ENCODE measurements around the gene MIP.
"Not testable (repeated sequence)": the region's sequence is repeated elsewhere in the genome, so short reads cannot be mapped to it uniquely, and the experiment has no call there.

Gene MIP

GRCh38 chr12:56454557-56454956 lies at the start of gene MIP:
Gene MIP (minus strand): TSS chr12:56454657. CDS start chr12:56454613, 44 bp downstream.
- Histone ChIP-seq H3K9me2 (replicated peaks; ENCODE audit: control insufficient read depth, low read length) (no peaks in the 10 kb centered on the region), H3K4me2 (ENCODE audit: low read length) (no peak within 1 kb of the TSS), H3K36me3 (ENCODE audit: control insufficient read depth, low read length) (no peaks in the 10 kb centered on the region), H3K4me1 (ENCODE audit: control insufficient read depth, low read length) (peaks cover 17% of the 10 kb centered on the region), H3K27me3 (ENCODE audit: control insufficient read depth, low read length) (no peaks in the 10 kb centered on the region), H4K20me1 (ENCODE audit: control insufficient read depth, insufficient read depth, low read depth, low read length) (no peaks in the 10 kb centered on the region), H3K9me3 (ENCODE audit: control insufficient read depth, insufficient read depth, low read length) (no peaks in the 10 kb centered on the region), H3K79me2 (ENCODE audit: control insufficient read depth, low read length) (no peaks in the 10 kb centered on the region), H3K27ac (ENCODE audit: low read depth, low read length) (no peak within 1 kb of the TSS), H3F3A (ENCODE audit: control insufficient read depth, insufficient read depth) (no peaks in the 10 kb centered on the region), H3K4me3 (ENCODE audit: low read length) (no peak within 1 kb of the TSS)
- TF ChIP-seq CTCF (IDR thresholded peaks at IDR 0.05; ENCODE audit: low read depth, low read length, poor library complexity, severe bottlenecking): no peak
- no peak for TF ChIP-seq EZH2phosphoT487 (IDR thresholded peaks at IDR 0.05; ENCODE audit: borderline replicate concordance, low read length)

- not testable (repeated sequence) for H3F3A ChIP-seq (ENCODE audit: control insufficient read depth, insufficient read depth); H3K4me2 ChIP-seq (ENCODE audit: low read length); H3K9me2 ChIP-seq (replicated peaks; ENCODE audit: control insufficient read depth, low read length); H3K79me2 ChIP-seq (ENCODE audit: control insufficient read depth, low read length); H4K20me1 ChIP-seq (ENCODE audit: control insufficient read depth, insufficient read depth, low read depth, low read length); H3K4me1 ChIP-seq (ENCODE audit: control insufficient read depth, low read length); H3K27me3 ChIP-seq (ENCODE audit: control insufficient read depth, low read length); H3K27ac ChIP-seq (ENCODE audit: low read depth, low read length); H3K4me3 ChIP-seq (ENCODE audit: low read length); H3K36me3 ChIP-seq (ENCODE audit: control insufficient read depth, low read length); H3K9me3 ChIP-seq (ENCODE audit: control insufficient read depth, insufficient read depth, low read length)
These were observed 45.4 kb upstream of the MIP start for GRCh38 chr12:56499879-56500278.

GRCh38 chr12:56499452-56499851 lies 45.0 kb upstream of the MIP start:
- H3K27ac ChIP-seq (ENCODE audit: low read depth, low read length); H3K27me3 ChIP-seq (ENCODE audit: control insufficient read depth, low read length); H3K36me3 ChIP-seq (ENCODE audit: control insufficient read depth, low read length); H3F3A ChIP-seq (ENCODE audit: control insufficient read depth, insufficient read depth); H3K4me2 ChIP-seq (ENCODE audit: low read length); H3K79me2 ChIP-seq (ENCODE audit: control insufficient read depth, low read length); H3K9me2 ChIP-seq (replicated peaks; ENCODE audit: control insufficient read depth, low read length); H3K4me1 ChIP-seq (ENCODE audit: control insufficient read depth, low read length); H3K4me3 ChIP-seq (ENCODE audit: low read length); H3K9me3 ChIP-seq (ENCODE audit: control insufficient read depth, insufficient read depth, low read length); H4K20me1 ChIP-seq (ENCODE audit: control insufficient read depth, insufficient read depth, low read depth, low read length): not testable (repeated sequence)

GRCh38 chr12:56498126-56498902 lies 43.9 kb upstream of the MIP start:
- H4K20me1 ChIP-seq (ENCODE audit: control insufficient read depth, insufficient read depth, low read depth, low read length); H3K4me3 ChIP-seq (ENCODE audit: low read length); H3K27ac ChIP-seq (ENCODE audit: low read depth, low read length): not testable (repeated sequence)

GRCh38 chr12:56496704-56497103 lies 42.2 kb upstream of the MIP start:
- not testable (repeated sequence) for H3K4me3 ChIP-seq (ENCODE audit: low read length); H3K27ac ChIP-seq (ENCODE audit: low read depth, low read length); H3K9me2 ChIP-seq (replicated peaks; ENCODE audit: control insufficient read depth, low read length); H3K27me3 ChIP-seq (ENCODE audit: control insufficient read depth, low read length); H4K20me1 ChIP-seq (ENCODE audit: control insufficient read depth, insufficient read depth, low read depth, low read length); H3K4me1 ChIP-seq (ENCODE audit: control insufficient read depth, low read length); H3K9me3 ChIP-seq (ENCODE audit: control insufficient read depth, insufficient read depth, low read length); H3F3A ChIP-seq (ENCODE audit: control insufficient read depth, insufficient read depth); H3K4me2 ChIP-seq (ENCODE audit: low read length); H3K79me2 ChIP-seq (ENCODE audit: control insufficient read depth, low read length); H3K36me3 ChIP-seq (ENCODE audit: control insufficient read depth, low read length)

More at GRCh38 chr12:56498126-56498902, 43.9 kb upstream of the MIP start:
- H3K36me3 ChIP-seq (ENCODE audit: control insufficient read depth, low read length); H3K27me3 ChIP-seq (ENCODE audit: control insufficient read depth, low read length); H3K4me2 ChIP-seq (ENCODE audit: low read length); H3K4me1 ChIP-seq (ENCODE audit: control insufficient read depth, low read length); H3K9me2 ChIP-seq (replicated peaks; ENCODE audit: control insufficient read depth, low read length); H3K9me3 ChIP-seq (ENCODE audit: control insufficient read depth, insufficient read depth, low read length); H3F3A ChIP-seq (ENCODE audit: control insufficient read depth, insufficient read depth); H3K79me2 ChIP-seq (ENCODE audit: control insufficient read depth, low read length): not testable (repeated sequence)

GRCh38 chr12:56494481-56494880 lies 40.0 kb upstream of the MIP start:
- H3K4me1 ChIP-seq (ENCODE audit: control insufficient read depth, low read length); H3F3A ChIP-seq (ENCODE audit: control insufficient read depth, insufficient read depth); H3K4me3 ChIP-seq (ENCODE audit: low read length); H3K9me3 ChIP-seq (ENCODE audit: control insufficient read depth, insufficient read depth, low read length); H3K4me2 ChIP-seq (ENCODE audit: low read length); H4K20me1 ChIP-seq (ENCODE audit: control insufficient read depth, insufficient read depth, low read depth, low read length); H3K79me2 ChIP-seq (ENCODE audit: control insufficient read depth, low read length); H3K27ac ChIP-seq (ENCODE audit: low read depth, low read length); H3K36me3 ChIP-seq (ENCODE audit: control insufficient read depth, low read length); H3K9me2 ChIP-seq (replicated peaks; ENCODE audit: control insufficient read depth, low read length): not testable (repeated sequence)
- H3K27me3 ChIP-seq (ENCODE audit: control insufficient read depth, low read length): peaks cover 10% of the 10 kb centered on the region

- H3K4me2 ChIP-seq (ENCODE audit: low read length); H3K4me1 ChIP-seq (ENCODE audit: control insufficient read depth, low read length); H3K4me3 ChIP-seq (ENCODE audit: low read length); H3K9me2 ChIP-seq (replicated peaks; ENCODE audit: control insufficient read depth, low read length); H3K79me2 ChIP-seq (ENCODE audit: control insufficient read depth, low read length); H3K27ac ChIP-seq (ENCODE audit: low read depth, low read length); H3F3A ChIP-seq (ENCODE audit: control insufficient read depth, insufficient read depth); H3K9me3 ChIP-seq (ENCODE audit: control insufficient read depth, insufficient read depth, low read length); H3K36me3 ChIP-seq (ENCODE audit: control insufficient read depth, low read length); H4K20me1 ChIP-seq (ENCODE audit: control insufficient read depth, insufficient read depth, low read depth, low read length): not testable (repeated sequence)
- peaks cover 14% of the 10 kb centered on the region for H3K27me3 ChIP-seq (ENCODE audit: control insufficient read depth, low read length)
These were observed 39.6 kb upstream of the MIP start for GRCh38 chr12:56494106-56494415.
